C4-2B (cell line): ENCODE data around the gene ARSK.

Experiments used
- CTCF ChIP-seq: fragments of 450-650 bp; conservative IDR thresholded peaks from 2 replicates; pipeline ENCODE4 v1.5.1; 2017; ENCODE audit warnings: mild to moderate bottlenecking
- ZFX ChIP-seq: fragments of 450-650 bp; IDR thresholded peaks from 2 replicates; pipeline ENCODE4 v1.6.1; 2017

- TF ChIP-seq CTCF (no peak), ZFX (no peak)
Observed at GRCh38 chr5:95620030-95620869, 65.3 kb downstream of the ARSK start, which contains the start of gene GPR150.
